DMS153 treated with DMSO at 0.1 percent for 48 hours (cell line): ENCODE data around the gene RAB27A.
"Not testable (repeated sequence)": the region's sequence is repeated elsewhere in the genome, so short reads cannot be mapped to it uniquely, and the experiment has no call there.

ENCODE experiments used
- DNase-seq: peaks from one replicate; lab custom pipeline; 2025; ENCODE audit not compliant: unreplicated experiment; lab: John Stamatoyannopoulos, UW

The RAB27A gene

DNA sequence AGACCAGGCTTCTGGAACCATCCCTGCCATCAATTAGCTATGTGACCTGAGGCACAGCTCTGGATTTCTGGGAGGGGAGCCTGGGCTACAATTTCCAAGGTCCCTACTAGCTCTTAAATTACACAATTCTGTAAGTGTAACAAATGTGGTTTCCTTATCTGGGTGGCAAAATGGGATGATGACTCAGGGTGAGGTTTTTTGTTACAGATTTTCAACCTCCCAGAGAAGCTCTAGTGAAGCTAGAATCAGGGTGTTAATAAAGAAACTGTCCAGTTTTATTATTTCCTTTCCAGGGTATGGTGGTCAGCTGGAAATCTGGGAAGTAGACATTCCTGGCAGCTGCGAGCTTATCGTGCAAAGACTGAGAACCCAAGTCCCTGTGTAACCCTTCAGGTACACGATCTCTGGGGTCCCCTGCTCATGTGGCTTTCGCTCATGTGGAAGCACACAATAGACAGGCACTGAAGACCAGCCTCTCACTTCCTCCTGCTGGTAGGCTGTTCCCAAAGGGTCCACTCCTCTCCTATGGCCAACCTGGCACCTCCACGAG, 7.3 kb downstream of the RAB27A start:
- DNase-seq = no peak

DNA sequence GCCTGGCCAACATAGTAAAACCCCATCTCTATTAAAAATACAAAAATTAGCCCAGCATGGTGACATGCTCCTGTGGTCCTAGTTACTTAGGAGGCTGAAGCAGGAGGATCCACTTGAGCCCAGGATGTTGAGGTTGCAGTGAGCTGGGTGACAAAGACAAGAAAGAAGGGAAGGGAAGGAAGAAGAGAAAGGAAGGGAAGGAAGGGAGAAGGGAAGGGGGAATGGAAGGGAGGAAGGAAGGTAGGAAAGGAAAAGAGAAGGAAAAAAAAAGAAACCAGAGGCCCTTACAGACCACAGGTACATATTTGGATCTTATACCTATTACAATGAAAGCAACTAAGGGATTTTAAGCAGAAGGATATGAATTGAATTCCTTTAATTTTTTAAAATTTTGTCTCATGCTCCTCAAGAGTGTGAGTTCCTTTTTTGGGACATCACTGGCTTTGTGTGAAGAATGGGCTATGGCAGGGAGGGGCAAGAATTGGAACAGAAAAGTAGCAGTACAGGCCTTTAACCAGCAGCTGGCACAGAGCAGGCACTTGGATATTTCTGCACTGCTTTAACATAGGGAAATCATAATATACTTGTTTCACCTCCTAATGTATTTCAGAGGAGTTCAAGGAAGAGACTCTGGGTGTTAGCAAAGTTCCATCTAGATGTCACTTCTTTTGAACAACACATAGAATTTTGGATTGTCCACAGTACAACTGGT, 7.9 kb downstream of the RAB27A start:
- DNase-seq = no peak

DNA sequence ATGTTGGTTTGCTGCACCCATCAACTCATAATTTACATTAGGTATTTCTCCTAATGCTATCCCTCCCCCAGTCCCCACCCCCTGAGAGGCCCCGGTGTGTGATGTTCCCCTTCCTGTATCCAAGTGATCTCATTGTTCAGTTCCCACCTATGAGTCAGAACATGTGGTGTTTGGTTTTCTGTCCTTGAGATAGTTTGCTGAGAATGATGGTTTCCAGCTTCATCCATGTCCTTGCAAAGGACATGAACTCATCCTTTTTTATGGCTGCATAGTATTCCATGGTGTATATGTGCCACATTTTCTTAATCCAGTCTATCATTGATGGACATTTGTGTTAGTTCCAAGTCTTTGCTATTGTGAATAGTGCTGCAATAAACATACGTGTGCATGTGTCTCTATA, 9.0 kb downstream of the RAB27A start:
- DNase-seq = not testable (repeated sequence)

DNA sequence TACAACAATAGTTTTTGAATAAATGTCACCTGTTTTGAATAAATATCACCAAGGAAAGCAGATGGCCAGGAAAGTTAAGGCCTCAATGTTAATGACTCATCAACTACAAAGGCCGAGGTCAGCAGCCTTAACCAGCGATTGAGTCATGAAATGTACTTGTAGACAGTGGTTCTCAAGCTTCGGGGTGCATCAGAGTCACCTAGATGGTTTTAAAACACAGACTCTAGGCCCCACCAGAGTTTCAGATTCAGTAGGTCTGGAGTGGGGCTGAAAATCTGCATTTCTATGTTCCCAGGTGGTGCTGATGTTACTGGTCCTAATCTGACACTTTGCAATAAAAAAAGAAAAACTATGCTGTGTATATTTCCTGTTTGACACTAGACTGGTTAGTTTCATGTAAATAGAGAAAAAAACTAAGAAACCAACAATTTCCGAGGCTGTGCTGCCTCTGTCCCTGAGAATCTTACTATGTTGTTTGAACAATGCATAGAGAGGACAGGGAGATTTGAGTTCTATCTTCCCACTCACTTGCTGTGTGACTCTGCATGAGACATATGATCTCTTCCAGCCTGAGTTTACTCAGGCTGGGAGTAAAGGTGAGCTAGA, 9.8 kb downstream of the RAB27A start:
- no peak for DNase-seq

DNA sequence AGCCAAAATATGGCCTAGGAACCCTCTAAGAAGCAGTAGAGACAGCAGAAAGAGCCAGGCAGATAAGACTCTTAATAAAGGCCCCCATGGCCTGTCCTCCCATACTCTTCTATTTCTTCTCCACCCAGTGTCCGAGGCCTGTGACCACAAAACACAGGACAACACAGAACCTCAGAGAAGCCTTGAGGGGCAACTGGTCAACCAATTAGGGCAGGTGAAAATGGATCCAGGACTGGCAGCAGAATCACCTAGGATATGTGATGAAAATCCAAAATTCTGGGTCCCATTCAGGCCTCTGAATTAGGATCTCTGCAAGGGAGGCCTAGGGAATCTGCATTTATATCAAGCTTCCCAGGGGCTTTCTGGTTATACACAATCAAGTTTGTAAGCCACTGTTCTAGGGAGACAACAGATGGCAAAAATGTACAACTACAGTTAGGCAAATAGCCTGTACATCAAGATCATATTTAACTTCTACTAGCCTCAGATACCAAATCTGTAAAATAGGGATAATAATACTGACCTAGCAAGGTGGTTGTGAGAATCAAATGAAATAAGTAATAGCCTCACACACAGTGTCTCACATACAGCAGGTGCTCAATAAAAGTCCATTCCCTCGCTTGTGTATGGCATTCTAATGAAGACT, 10.4 kb downstream of the RAB27A start:
- no peak for DNase-seq

DNA sequence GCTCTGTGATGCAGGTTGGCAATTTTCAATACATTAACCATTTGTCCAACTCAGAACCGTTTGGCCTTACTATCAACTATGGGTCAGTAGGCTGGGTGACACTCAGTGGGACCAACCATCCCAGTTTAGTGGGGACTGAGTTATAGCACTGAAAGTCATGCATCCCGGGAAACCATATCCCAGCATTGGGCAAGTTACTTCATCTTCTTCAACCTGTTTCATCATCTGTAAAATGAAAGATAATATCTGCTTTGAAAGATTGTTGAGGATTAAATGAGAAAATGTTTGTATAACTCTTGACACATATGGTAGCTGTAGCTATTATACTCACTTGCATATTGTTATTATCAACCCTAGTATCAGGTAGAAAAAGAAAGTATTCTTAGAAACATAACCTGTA, 11.9 kb downstream of the RAB27A start:
- no peak for DNase-seq

DNA sequence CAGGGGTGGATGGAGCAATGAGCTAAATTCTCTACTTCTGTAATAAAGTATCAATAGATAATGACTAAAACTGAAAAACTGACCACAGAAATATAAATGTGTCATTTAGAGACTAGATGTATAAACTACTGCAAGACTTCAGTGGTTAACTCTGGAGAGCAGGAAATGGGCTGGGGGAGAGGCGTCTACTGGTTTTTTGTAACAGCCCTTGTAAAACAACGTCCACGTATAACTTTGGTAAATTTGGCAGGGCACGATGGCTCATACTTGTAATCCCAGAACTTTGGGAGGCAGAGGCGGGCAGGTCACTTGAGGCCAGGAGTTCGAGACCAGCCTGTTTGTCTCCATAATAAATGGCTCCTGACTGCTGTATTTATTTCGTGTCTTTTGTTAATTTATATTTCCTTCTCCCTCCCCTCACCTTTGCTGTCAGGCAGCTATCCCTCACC, 12.5 kb downstream of the RAB27A start:
- DNase-seq = no peak

DNA sequence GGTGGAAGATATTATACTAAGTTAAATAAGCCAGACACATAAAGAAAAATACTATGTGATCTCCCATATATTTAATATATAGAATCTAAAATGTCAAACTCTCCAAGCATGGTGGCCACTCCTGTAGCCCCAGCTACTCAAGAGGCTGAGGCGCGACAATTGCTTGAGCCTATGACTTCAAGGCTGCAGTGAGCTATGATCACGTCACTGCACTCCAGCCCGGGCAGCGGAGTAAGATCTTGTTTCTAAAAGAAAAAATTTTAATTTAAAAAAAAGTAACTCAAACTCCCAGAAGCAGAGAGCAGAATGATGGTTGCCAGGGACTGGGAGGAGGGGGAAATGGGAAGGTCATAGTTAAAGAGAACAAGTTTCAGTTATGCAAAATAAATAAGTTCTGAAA, 13.3 kb downstream of the RAB27A start:
- no peak for DNase-seq

DNA sequence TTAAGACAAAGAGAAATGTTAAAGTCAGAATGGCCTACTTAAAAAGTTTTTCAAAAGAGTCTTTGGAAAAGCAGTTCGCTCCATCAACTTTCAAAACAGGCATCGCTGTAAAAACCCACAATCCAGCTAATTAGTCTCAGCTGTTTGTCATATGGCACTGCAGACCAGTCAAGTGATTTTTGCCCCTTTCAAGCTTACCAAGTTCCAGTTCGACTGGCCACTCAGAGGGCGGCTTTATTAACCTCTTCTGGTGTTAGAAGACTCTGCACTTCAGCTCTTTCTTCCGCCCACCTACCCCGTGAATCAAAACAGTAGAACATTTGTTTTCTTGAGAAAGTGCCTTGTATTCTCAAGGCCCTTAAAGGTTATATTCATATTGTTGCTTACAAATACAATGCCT, 19.3 kb downstream of the RAB27A start:
- no peak for DNase-seq

DNA sequence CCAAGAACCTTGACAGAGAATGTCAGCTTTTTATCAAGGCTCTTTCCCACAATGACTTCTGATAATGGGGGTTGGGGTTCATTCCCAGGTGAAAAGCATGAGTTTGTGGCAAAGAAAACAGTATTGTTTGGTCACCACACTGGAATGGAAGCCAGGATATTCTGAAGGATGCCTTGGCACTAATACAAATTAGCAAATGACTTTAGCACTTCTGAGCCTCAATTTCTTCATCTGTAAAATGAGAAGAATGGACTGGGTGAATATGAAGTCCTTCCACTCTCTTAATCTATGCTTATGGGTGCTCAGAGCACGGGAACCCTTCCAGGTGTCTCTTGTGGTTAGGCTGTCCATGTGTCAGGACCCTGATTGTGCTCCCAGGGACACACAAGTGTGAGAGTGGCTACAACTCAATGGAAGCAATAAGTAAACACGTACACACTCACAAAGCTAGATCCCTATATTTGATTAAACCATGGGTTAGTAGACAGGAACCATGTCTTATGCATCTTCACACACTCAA, 21.4 kb downstream of the RAB27A start:
- DNase-seq = no peak

DNA sequence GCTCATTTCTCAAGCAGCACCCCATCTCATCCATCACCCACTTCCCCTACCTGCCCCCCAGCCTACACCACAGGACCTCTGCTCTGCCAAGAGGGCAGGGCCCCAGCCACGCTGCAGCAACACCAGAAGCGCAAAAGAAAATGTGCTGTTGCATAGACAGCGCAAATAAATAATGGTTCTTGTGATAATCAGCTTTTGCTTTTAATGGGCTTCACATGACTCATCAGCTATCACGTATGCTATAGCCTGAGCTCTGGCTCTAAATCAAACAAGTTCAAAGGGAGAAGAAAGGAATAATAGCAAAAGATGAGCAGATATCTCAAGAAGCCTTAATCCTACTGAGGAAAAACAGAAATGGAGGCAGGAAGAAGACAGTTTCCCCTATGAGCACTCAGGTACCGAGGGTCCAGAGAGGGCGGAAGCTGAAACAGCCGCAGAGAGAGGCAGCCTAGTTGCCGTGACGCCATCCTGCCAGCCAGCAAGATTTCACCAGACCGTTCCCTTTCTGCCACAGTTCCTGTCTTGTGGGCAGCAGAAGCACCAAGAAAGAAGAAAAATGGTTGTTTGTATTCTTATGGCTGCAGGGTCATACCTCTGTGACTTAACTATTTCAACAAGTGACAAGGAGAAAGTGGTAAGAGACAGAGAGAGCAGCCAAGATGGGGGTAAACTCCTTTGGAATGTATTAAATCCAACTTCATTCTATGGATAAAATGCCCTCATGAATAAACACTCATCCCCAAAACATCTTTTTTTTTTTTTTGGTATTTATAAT, 22.0 kb downstream of the RAB27A start:
- no peak for DNase-seq

DNA sequence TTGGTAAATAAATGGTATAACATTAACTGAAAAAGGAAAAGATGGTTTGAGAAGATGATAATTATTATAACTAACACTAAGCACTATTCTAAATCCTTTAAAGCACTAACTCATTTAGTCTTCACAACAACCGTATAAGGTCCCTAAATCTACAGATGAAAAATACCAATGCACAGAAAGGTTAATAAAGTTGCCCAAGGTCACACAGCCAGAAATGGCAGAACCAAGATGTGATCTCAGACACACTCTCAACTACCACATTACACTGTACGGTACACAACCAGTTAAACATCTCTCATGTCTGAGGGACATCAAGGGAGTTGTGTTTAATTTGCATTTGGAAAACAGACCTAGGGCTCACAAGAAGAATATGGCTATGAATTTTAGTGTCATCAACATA, 23.1 kb downstream of the RAB27A start:
- DNase-seq = no peak

DNA sequence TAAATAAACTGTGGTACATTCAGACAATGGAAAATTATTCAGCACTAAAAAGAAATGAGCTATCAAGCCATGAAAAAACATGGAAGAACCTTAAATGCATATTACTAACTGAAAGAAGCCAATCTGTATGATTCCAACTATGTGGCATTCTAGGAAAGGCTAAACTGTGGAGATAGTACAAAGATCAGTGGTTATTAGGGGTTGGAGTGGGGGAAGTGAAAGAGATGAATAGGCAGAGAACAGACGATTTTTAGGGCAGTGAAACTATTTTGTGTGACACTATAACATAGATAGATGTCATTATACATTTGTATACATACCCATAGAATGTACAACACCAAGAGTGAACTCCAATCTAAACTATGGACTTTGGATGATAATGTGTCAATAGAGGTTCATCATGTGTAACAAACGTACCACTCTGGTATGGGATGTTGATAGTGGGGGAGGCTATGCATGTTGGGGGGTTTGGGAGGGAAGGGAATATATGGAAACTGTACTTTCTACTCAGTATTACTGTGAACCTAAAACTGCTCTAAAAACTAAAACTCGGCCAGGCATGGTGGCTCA, 29.0 kb downstream of the RAB27A start:
- DNase-seq = no peak

DNA sequence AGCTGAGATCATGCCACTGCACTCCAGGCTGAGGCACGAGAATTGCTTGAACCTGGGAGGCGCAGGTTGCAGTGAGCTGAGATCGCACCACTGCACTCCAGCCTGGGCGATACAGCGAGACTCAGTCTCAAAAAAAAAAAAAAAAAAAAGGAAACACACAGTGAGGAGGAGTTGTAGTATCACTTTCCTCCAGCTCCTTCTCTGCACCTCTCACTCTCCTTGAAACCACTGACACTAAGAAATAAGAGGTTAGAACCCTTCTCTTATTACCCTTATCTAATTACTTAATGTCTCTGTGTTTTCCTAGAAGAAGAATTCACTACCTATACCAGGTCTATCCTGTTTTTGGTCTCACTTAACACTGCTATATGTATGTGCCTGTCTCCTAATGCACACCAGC, 31.7 kb downstream of the RAB27A start:
- DNase-seq = no peak

DNA sequence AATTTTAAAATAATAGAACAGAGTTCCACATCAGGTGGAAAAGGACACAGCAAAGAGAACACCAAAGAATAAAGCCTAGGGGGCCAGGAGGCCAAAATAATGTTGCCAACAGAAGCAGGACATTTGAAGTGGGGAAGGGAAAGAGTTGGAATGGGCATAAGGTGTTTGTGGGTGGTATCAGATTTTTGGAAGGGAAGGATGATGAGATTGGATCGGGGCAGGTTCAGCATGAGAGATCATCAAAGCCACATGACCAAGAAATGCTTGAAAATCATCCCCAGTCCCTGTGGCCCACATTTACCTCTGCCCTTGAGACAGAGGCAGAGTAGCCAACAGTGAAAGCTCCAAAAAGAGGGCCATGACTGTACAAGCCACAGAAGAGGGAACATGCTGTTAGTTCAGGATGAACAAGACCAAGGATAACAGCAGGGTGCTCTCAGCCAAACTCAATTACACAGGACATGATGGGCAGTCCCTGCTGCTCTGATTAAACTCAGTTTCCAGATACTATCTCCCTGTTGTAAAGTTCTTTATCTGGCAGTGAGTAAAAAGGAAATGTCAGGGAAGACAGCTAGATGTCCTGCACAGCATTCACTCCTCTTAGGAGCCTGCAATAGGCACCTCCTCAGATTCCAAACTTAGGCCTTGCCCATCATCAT, 32.5 kb downstream of the RAB27A start:
- no peak for DNase-seq

DNA sequence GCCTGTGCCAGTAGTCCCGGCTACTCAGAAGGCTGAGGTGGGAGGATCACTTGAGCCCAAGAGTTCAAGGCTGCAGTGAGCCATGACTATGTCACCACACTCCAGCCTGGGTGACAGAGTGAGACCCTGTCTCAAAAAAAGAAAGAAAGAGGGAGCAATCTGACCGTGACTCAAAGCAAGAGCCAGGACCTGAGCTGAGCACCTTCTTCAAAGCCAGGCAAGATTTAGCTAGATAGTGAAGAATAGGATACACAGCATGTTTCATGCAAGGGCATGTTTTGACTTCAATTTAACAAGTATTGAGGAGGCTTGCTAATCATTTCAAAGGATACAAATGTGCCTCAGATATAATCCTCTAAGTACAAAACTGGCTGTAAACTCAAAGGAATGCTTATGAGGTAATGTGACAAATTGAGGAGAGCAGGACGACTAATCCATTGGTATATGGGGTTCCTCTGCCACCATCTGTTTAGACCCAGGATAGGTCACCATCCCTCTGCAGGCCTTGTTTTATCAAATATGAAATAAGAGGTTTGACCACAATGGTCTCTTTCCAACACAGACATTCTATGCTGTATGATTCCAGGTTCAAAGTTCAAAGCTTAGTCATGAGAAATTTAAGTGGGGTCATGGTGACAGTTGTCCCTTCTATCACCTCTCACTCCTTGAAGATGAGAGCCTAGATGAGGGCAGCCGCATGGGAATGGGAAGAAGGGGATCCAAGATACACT, 33.2 kb downstream of the RAB27A start:
- no peak for DNase-seq

DNA sequence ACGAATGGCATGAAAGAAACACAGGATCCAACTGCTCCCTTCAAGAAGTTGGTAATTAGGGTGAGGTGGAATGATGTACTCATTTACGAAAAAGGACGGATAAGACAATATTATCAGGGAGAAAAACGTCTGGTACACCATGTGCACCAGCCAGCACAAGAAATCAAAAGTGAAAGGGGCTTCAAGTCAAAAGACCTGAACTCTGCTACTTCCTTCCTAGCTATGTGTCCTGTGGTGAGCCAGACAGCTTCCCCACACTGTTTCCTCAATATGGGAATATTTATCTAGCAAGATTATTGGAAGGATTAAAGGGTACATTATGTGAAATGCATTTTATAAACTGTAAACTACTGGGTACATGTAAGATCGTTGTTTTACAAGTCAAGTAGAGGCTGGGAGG, 33.9 kb downstream of the RAB27A start:
- DNase-seq = no peak

DNA sequence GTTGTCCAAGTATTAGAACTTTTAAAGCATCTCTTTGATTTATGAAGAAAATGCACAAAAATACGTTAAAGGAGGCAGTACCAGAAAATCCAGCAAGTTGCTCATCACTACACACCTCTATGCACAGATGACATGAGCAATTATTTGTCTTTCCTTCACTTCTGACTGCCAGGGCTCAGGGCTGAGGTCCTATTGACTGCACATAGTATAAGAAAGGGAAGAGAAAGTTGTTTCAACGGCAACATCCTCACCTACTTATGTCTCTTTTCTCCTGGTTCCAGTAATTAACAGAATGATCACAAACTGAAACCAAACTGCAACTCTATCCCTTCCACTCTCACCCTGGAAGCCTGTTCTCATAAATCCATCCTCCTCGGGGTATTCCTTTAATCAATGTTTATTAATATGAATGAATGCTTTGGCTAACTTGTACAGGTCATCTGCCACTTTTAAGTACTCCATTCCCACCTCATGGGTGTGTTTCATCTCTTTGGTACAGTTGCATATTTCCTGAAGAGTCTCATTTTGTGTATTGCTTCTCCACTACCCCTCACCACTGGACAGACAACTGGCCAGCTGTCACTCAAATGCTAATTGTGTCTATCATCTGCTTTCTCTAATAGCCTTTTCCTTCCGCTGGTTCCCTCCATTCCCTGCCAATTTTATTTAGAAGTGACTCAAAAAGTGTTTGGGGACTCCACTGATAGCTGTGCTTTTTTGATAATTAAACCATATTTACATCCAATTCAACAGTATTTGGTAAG, 34.5 kb downstream of the RAB27A start:
- no peak for DNase-seq

DNA sequence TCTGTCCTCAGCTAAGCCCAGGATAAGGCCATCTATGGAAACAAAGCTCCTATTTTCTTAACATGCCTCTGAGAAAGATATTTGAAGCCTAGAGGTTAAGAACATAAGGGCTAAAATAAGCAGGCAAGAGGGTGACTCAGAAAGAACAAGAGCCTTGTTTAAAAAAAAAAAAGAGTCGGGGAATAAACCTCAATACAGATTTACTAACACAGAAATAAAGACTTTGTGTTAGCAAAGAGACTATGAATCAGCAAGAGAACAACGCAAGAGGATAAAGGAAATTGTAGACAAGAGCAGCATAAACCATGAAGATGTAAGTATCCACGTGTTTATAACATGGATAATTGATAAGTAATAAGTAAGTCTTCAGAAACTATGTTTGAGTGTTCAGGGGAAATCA, 36.0 kb downstream of the RAB27A start:
- DNase-seq = no peak
